ENCODE data around the gene NPTXR.

DNA sequence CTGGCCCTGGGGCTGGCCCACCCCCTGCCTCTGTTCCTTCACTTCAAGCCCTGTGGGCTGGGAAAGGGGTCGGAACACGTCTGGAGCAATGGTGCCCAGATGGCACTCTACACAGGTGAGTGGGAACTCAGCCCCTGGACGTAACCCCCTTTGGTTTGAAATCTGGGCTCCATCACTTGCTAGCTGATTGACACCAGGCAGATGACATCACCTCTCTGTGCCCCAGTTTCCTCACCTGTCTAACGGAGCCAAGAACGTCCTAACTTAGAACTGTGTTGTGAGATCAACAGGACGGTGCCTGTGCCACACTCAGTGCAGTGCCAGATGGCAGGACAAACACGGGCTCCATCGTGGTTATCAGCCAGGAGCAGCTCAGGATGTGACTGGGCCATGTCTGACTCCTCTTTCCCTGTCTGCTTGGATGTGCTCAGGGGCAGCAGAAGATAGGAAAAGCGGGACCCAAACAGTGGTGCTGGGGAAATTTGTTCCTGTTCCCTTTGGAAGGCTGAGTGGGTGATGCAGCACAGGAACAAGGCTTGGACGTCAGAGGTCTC is 24.4 kb downstream of the NPTXR start:
- no peak for TF ChIP-seq POLR2A (IDR thresholded peaks at IDR 0.05)
- TF ChIP-seq, protein P1, sequence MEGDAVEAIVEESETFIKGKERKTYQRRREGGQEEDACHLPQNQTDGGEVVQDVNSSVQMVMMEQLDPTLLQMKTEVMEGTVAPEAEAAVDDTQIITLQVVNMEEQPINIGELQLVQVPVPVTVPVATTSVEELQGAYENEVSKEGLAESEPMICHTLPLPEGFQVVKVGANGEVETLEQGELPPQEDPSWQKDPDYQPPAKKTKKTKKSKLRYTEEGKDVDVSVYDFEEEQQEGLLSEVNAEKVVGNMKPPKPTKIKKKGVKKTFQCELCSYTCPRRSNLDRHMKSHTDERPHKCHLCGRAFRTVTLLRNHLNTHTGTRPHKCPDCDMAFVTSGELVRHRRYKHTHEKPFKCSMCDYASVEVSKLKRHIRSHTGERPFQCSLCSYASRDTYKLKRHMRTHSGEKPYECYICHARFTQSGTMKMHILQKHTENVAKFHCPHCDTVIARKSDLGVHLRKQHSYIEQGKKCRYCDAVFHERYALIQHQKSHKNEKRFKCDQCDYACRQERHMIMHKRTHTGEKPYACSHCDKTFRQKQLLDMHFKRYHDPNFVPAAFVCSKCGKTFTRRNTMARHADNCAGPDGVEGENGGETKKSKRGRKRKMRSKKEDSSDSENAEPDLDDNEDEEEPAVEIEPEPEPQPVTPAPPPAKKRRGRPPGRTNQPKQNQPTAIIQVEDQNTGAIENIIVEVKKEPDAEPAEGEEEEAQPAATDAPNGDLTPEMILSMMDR (IDR thresholded peaks at IDR 0.05), result no peak

Data from thyroid gland (tissue), 4 donors.